HepG2 (cell line): ENCODE measurements around the gene KDM5B. TPM values are rescaled to one million over a fixed set of nuclear protein-coding genes. Genes with fewer than 3 reads are reported as not detected.

Experiments
- ATAC-seq: fragments of 200-7000 bp; cut with Tn5 transposase; 3 replicates; pipeline ENCODE4 v1.9.1; 2020; ENCODE audit warnings: mild to moderate bottlenecking, moderate library complexity
- BruUV-seq: library from RNA; stranded (reverse); fragments of 400-500 nt; replicated peaks from 2 replicates; lab custom pipeline; 2021; lab: Mats Ljungman, UMichigan
- CTCF ChIA-PET: fragments of 300-600 bp; formaldehyde crosslinking; extraction: SDS; loops from one replicate; lab custom pipeline; 2021; ENCODE audit warnings: low total read pairs, inconsistent platforms, low intra/inter-chr PET ratio; lab: Yijun Ruan, JAX
- POLR2A ChIA-PET: fragments of 350-600 bp; sonication (Branson Sonifier 250); formaldehyde crosslinking; loops from one replicate; lab custom pipeline; 2020; ENCODE audit warnings: antibody characterized with exemption, inconsistent platforms; lab: Yijun Ruan, JAX
- DNase-seq: peaks from one replicate; pipeline ENCODE4 v3.0.0-alpha.2; 2015; ENCODE audit warnings: low spot score
- FAIRE-seq: peaks from 3 replicates; lab custom pipeline; 2011; peaks lifted over from hg19 to GRCh38; lab: Jason Lieb, UNC
- H2AFZ ChIP-seq: one replicate; pipeline ENCODE4 v1.6.1; 2011; ENCODE audit warnings: low read length, inconsistent platforms
- H3K27ac ChIP-seq: fragments of 300-600 bp; 3 replicates; pipeline ENCODE4 v1.8.0; 2011; ENCODE audit warnings: mixed run types, mild to moderate bottlenecking, mixed read lengths, low read length, inconsistent platforms; ENCODE audit not compliant: insufficient read depth; ENCODE audit errors: extremely low read length
- H3K27me3 ChIP-seq, 2 experiments: fragments of 200-600 bp in 1 of 2; 2 replicates in 1 of 2; 3 replicates in 1 of 2; pipeline versions ENCODE4 v1.6.0 to v1.8.0; 2011; ENCODE audit warnings: low read length in 2 of 2, mild to moderate bottlenecking in 2 of 2, moderate library complexity in 2 of 2, inconsistent platforms in 1 of 2; ENCODE audit not compliant: insufficient read depth in 2 of 2, control insufficient read depth in 1 of 2
- H3K36me3 ChIP-seq, 2 experiments: fragments of 200-600 bp in 1 of 2; replicated peaks in 1 of 2; 2 replicates in 1 of 2; 3 replicates in 1 of 2; pipeline versions ENCODE4 v1.5.1 to v1.8.0; 2011; ENCODE audit warnings: low read length in 2 of 2, inconsistent platforms in 1 of 2; ENCODE audit not compliant: insufficient read depth in 2 of 2, control insufficient read depth in 1 of 2
- H3K4me1 ChIP-seq: 2 replicates; pipeline ENCODE4 v1.5.1; 2012; ENCODE audit warnings: low read length, inconsistent platforms; ENCODE audit not compliant: insufficient read depth
- H3K4me2 ChIP-seq: 2 replicates; pipeline ENCODE4 v1.6.0; 2011; ENCODE audit warnings: low read depth, low read length, inconsistent platforms
- H3K4me3 ChIP-seq, 3 experiments: fragments of 200-600 bp in 1 of 3; sonication (generic), shearing (Covaris generic) in 1 of 3; replicated peaks in 1 of 3; 2 replicates each; pipeline ENCODE4 v1.5.1; 2011 to 2016; ENCODE audit warnings: low read length in 3 of 3, inconsistent platforms in 2 of 3, low read depth in 2 of 3, mild to moderate bottlenecking in 2 of 3, control low read depth in 1 of 3, mixed read lengths in 1 of 3; ENCODE audit not compliant: insufficient read depth in 1 of 3
- H3K79me2 ChIP-seq: one replicate; pipeline ENCODE4 v1.6.1; 2011; ENCODE audit warnings: low read length, inconsistent platforms; ENCODE audit not compliant: insufficient read depth
- H3K9ac ChIP-seq: 2 replicates; pipeline ENCODE4 v1.6.0; 2011; ENCODE audit warnings: mild to moderate bottlenecking, low read depth, low read length, inconsistent platforms; ENCODE audit not compliant: insufficient read depth
- H3K9me3 ChIP-seq: 2 replicates; pipeline ENCODE4 v1.5.1; 2012; ENCODE audit warnings: mild to moderate bottlenecking, low read length
- H4K20me1 ChIP-seq: 2 replicates; pipeline ENCODE4 v1.6.0; 2011; ENCODE audit warnings: inconsistent platforms, mild to moderate bottlenecking, low read length, moderate library complexity; ENCODE audit not compliant: insufficient read depth
- ARID3A ChIP-seq: IDR thresholded peaks from 2 replicates; pipeline ENCODE4 v1.6.1; 2012; ENCODE audit warnings: low read depth, low read length, improper control_type of control experiment
- CERS6 ChIP-seq: sonication (generic); formaldehyde crosslinking; IDR thresholded peaks from 2 replicates; pipeline ENCODE4 v1.5.0; 2020; ENCODE audit warnings: missing genetic modification reagents
- DDIT3 ChIP-seq: sonication (generic); formaldehyde crosslinking; IDR thresholded peaks from 2 replicates; pipeline ENCODE4 v1.4.0; 2020; ENCODE audit warnings: mild to moderate bottlenecking, missing genetic modification reagents
- HCFC1 ChIP-seq: fragments of 150-350 bp; IDR thresholded peaks from 2 replicates; pipeline ENCODE4 v1.6.1; 2014; ENCODE audit warnings: low read depth, low read length
- HOXA9 ChIP-seq: sonication (generic); formaldehyde crosslinking; IDR thresholded peaks from 2 replicates; pipeline ENCODE4 v1.8.1; 2022; ENCODE audit warnings: missing genetic modification reagents, mild to moderate bottlenecking, moderate library complexity, borderline replicate concordance
- KLF16 ChIP-seq, 2 experiments: sonication (generic) in 1 of 2; formaldehyde crosslinking in 1 of 2; IDR thresholded peaks; 2 replicates each; pipeline versions ENCODE4 v1.6.1 to v1.8.0; 2016 to 2023; ENCODE audit warnings: missing genetic modification reagents in 2 of 2, missing compliant biosample characterization in 1 of 2
- KLF6 ChIP-seq: IDR thresholded peaks from 2 replicates; pipeline ENCODE4 v1.8.0; 2016; ENCODE audit warnings: missing biosample characterization, missing genetic modification reagents
- KLF9 ChIP-seq: IDR thresholded peaks from 2 replicates; pipeline ENCODE4 v1.6.1; 2016; ENCODE audit warnings: low read depth
- MLXIP ChIP-seq: sonication (generic); formaldehyde crosslinking; IDR thresholded peaks from 2 replicates; pipeline ENCODE4 v1.9.0; 2021; ENCODE audit warnings: missing genetic modification reagents, borderline replicate concordance
- PHF20 ChIP-seq: sonication (generic); formaldehyde crosslinking; IDR thresholded peaks from 2 replicates; pipeline ENCODE4 v1.5.0; 2020; ENCODE audit warnings: mild to moderate bottlenecking, missing genetic modification reagents
- SMAD9 ChIP-seq: sonication (generic); formaldehyde crosslinking; IDR thresholded peaks from 2 replicates; pipeline ENCODE4 v1.5.1; 2020; ENCODE audit warnings: mild to moderate bottlenecking, missing genetic modification reagents
- THAP7 ChIP-seq: sonication (generic); formaldehyde crosslinking; IDR thresholded peaks from 2 replicates; pipeline ENCODE4 v1.8.1; 2023; ENCODE audit warnings: mild to moderate bottlenecking, missing genetic modification reagents
- ZGPAT ChIP-seq: IDR thresholded peaks from 2 replicates; pipeline ENCODE4 v1.6.1; 2016; ENCODE audit warnings: mild to moderate bottlenecking
- ZNF678 ChIP-seq: sonication (generic); formaldehyde crosslinking; IDR thresholded peaks from 2 replicates; pipeline ENCODE4 v1.4.0; 2020; ENCODE audit warnings: mild to moderate bottlenecking, missing genetic modification reagents
- ZNF816 ChIP-seq: sonication (generic); formaldehyde crosslinking; IDR thresholded peaks from 2 replicates; pipeline ENCODE4 v1.8.0; 2022; ENCODE audit warnings: missing genetic modification reagents, mild to moderate bottlenecking, borderline replicate concordance
- WGBS: methylation state at CpG from one replicate; pipeline ENCODE4 v1.1.6; 2017; ENCODE audit warnings: low lambda C conversion rate; 5-methylcytosine and 5-hydroxymethylcytosine counted together
- in situ Hi-C: cut with HindIII; loops from 2 replicates; pipeline ENCODE4 v1.10.0; 2017; ENCODE audit warnings: low pct_unique_long_range_greater_than_20kb; ENCODE audit not compliant: extremely low pct_ligation_motif_present
- intact Hi-C: fragments of 100-400 bp; cut with micrococcal nuclease; formaldehyde crosslinking; loops from one replicate; pipeline ENCODE4 v1.10.0; 2022; ENCODE audit not compliant: unreplicated experiment
- polyA plus RNA-seq, 8 experiments: library from polyadenylated mRNA; depleted of rRNA in 3 of 8; stranded (reverse) in 7 of 8; unstranded in 1 of 8; fragments of >200 nt; fragmentation: Illumina TruSeq in 4 of 8; extraction: Trizol in 4 of 8; gene quantifications; 2 replicates each; pipeline versions ENCODE4 v1.2.1 to v1.2.3, GENCODE V29; 2011 to 2016; ENCODE audit warnings: low read depth in 4 of 8, missing spikeins in 1 of 8, mixed read lengths in 1 of 8; ENCODE audit not compliant: insufficient read depth in 1 of 8
- total RNA-seq, 5 experiments: library from RNA; depleted of rRNA; stranded (reverse); fragments of >200 nt; fragmentation: Illumina TruSeq; extraction: Trizol; gene quantifications; 2 replicates each; pipeline ENCODE4 v1.2.3, GENCODE V29; 2016; ENCODE audit warnings: low read depth in 1 of 5

KDM5B gene
- total and polyA plus RNA-seq, 2 of the 13 experiments (the other 11 are each of a cell fraction or from before 2014, with no cell fraction given), result 34.2 to 35.4 TPM

- peak within 1 kb of the TSS; percentile 82 to 95 (median 94) for H3K4me3 ChIP-seq
- ChIA-PET CTCF (no interaction called here), POLR2A (interaction anchor here (0.6 to 4.2 kb wide), 10 partner anchors 10 to 196 kb away, joined by 3 to 74 read pairs (median 4); partner anchors contain the start of genes RABIF and TMEM183A)
- H3K4me2 ChIP-seq, result peak within 1 kb of the TSS; percentile 96
- H3K27ac ChIP-seq, result peak within 1 kb of the TSS; percentile 53
- no peaks in the 10 kb centered on the region for H3K9me3 ChIP-seq
- ATAC-seq (peak; percentile 89), FAIRE-seq (no peak), DNase-seq (peak; percentile 88)
- peaks cover 56% of the 10 kb centered on the region for H3K4me1 ChIP-seq
- peaks cover 20% of the 10 kb centered on the region for H3K79me2 ChIP-seq
- in situ Hi-C loops (loop anchor here (5.0 kb wide), 1 partner anchor 47 kb away; no protein-coding TSS in a partner anchor), intact Hi-C loops (loop anchor here (2.0 kb wide), 2 partner anchors 50 to 78 kb away; partner anchors contain the start of gene RABIF)
- 2% methylated on average over 26 of the region's 53 CpGs for WGBS
- peak within 1 kb of the TSS; percentile 72 for H3K9ac ChIP-seq
- H3K27me3 ChIP-seq, result no peaks in the 10 kb centered on the region; a peak in 1 of 5 replicates
- BruUV-seq, result no TSS peak
- H3K36me3 ChIP-seq, result no peaks in the 10 kb centered on the region
- H2AFZ ChIP-seq, result peak within 1 kb of the TSS; percentile 22
- peaks cover 8% of the 10 kb centered on the region for H4K20me1 ChIP-seq
- no peak for TF ChIP-seq HCFC1
- peak; percentile 55; the same call in 1 of the 2 replicates for TF ChIP-seq PHF20 (CRISPR knock-in tag)
- no peak; the same call in 1 of the 2 replicates for TF ChIP-seq KLF9 (CRISPR knock-in tag)
- TF ChIP-seq ZGPAT (CRISPR knock-in tag), result peak; percentile 64; the same call in 1 of the 2 replicates
- TF ChIP-seq MLXIP (CRISPR knock-in tag), result no peak
- peak; percentile 83; the same call in 1 of the 2 replicates for TF ChIP-seq THAP7 (CRISPR knock-in tag)
- TF ChIP-seq ZNF816 (CRISPR knock-in tag), result no peak; the same call in 1 of the 2 replicates
- TF ChIP-seq DDIT3 (CRISPR knock-in tag), result no peak
- TF ChIP-seq HOXA9 (CRISPR knock-in tag), result no peak
- TF ChIP-seq KLF16 (CRISPR knock-in tag; IDR thresholded peaks at IDR 0.05), result peak in 1 of 2 experiments; percentile 94; a peak in 2 of 4 replicates
- TF ChIP-seq KLF6, result peak; percentile 86
- TF ChIP-seq CERS6 (CRISPR knock-in tag), result no peak
- TF ChIP-seq SMAD9, result 0 out of 2 replicates have a peak, but pooled peaks have one; percentile 56
- no peak for TF ChIP-seq ARID3A
- no peak for TF ChIP-seq ZNF678 (CRISPR knock-in tag)
Observed at GRCh38 chr1:202810615-202811295, 2.5 kb upstream of the KDM5B start, which contains the start of gene PCAT6. Gene PCAT6 (plus strand): TSS chr1:202810954.
